Measurements from ENCODE around the gene MYO3B.
"Not testable (repeated sequence)": the region's sequence is repeated elsewhere in the genome, so short reads cannot be mapped to it uniquely, and the experiment has no call there.

Gene MYO3B

GRCh38 chr2:170339322-170339721 lies 161.4 kb downstream of the MYO3B start:
- Mint-ChIP-seq H3K27ac (no peak overlapping the region), H3K4me1 (no peaks in the 10 kb centered on the region), H3K9me3 (no peaks in the 10 kb centered on the region), H3K4me3 (no peak overlapping the region), H3K36me3 (no peaks in the 10 kb centered on the region), H3K27me3 (no peaks in the 10 kb centered on the region)
- ATAC-seq (ENCODE audit: low read depth) (no peak), DNase-seq (ENCODE audit: low spot score in 2 of 2) (no peak)

- DNase-seq (ENCODE audit: low spot score in 2 of 2) (no peak), ATAC-seq (ENCODE audit: low read depth) (no peak)
- H3K9me3 Mint-ChIP-seq, result no peaks in the 10 kb centered on the region
- no peak overlapping the region for H3K4me3 Mint-ChIP-seq
- H3K36me3 Mint-ChIP-seq, result no peaks in the 10 kb centered on the region
- no peak overlapping the region for H3K27ac Mint-ChIP-seq
- H3K4me1 Mint-ChIP-seq, result no peaks in the 10 kb centered on the region
- no peaks in the 10 kb centered on the region for H3K27me3 Mint-ChIP-seq
Observed at GRCh38 chr2:170339750-170340692, 162.1 kb downstream of the MYO3B start.

- Mint-ChIP-seq H3K27me3 (no peaks in the 10 kb centered on the region), H3K27ac (no peak overlapping the region), H3K36me3 (no peaks in the 10 kb centered on the region), H3K9me3 (no peaks in the 10 kb centered on the region), H3K4me3 (no peak overlapping the region), H3K4me1 (no peaks in the 10 kb centered on the region)
- DNase-seq (ENCODE audit: low spot score in 2 of 2), result no peak
- ATAC-seq (ENCODE audit: low read depth), result no peak
Observed at GRCh38 chr2:170340693-170341068, 162.7 kb downstream of the MYO3B start.

- ATAC-seq (ENCODE audit: low read depth), result no peak
Observed at GRCh38 chr2:170341684-170342623, 164.0 kb downstream of the MYO3B start.

GRCh38 chr2:170344663-170345346 lies 166.9 kb downstream of the MYO3B start:
- H3K9me3 Mint-ChIP-seq, result no peaks in the 10 kb centered on the region
- H3K4me3 Mint-ChIP-seq, result no peak overlapping the region
- no peak for DNase-seq (ENCODE audit: low spot score in 2 of 2)
- peaks cover 1% of the 10 kb centered on the region for H3K27me3 Mint-ChIP-seq
- no peaks in the 10 kb centered on the region for H3K36me3 Mint-ChIP-seq
- no peaks in the 10 kb centered on the region for H3K4me1 Mint-ChIP-seq
- no peak overlapping the region for H3K27ac Mint-ChIP-seq
- no peak for ATAC-seq (ENCODE audit: low read depth)

More at GRCh38 chr2:170341684-170342623, 164.0 kb downstream of the MYO3B start:
- no peaks in the 10 kb centered on the region for H3K36me3 Mint-ChIP-seq
- H3K27ac Mint-ChIP-seq, result no peak overlapping the region
- DNase-seq (ENCODE audit: low spot score in 2 of 2), result no peak
- H3K9me3 Mint-ChIP-seq, result no peaks in the 10 kb centered on the region
- no peaks in the 10 kb centered on the region for H3K4me1 Mint-ChIP-seq
- H3K4me3 Mint-ChIP-seq, result no peak overlapping the region
- H3K27me3 Mint-ChIP-seq, result no peaks in the 10 kb centered on the region

- Mint-ChIP-seq H3K27me3 (peaks cover 1% of the 10 kb centered on the region), H3K36me3 (no peaks in the 10 kb centered on the region), H3K4me1 (no peaks in the 10 kb centered on the region), H3K9me3 (no peaks in the 10 kb centered on the region), H3K27ac (no peak overlapping the region), H3K4me3 (no peak overlapping the region)
- no peak for ATAC-seq (ENCODE audit: low read depth)
- DNase-seq (ENCODE audit: low spot score in 2 of 2), result no peak
Observed at GRCh38 chr2:170345607-170346006, 167.7 kb downstream of the MYO3B start.

GRCh38 chr2:170349269-170349668 lies 171.3 kb downstream of the MYO3B start:
- not testable (repeated sequence) for H3K36me3 Mint-ChIP-seq; H3K4me3 Mint-ChIP-seq; ATAC-seq (ENCODE audit: low read depth); H3K27ac Mint-ChIP-seq; H3K27me3 Mint-ChIP-seq; H3K9me3 Mint-ChIP-seq; DNase-seq (ENCODE audit: low spot score in 2 of 2); H3K4me1 Mint-ChIP-seq

- DNase-seq (ENCODE audit: low spot score in 2 of 2), result no peak
- H3K4me3 Mint-ChIP-seq, result no peak overlapping the region
- H3K27me3 Mint-ChIP-seq, result peaks cover 6% of the 10 kb centered on the region
- no peaks in the 10 kb centered on the region for H3K9me3 Mint-ChIP-seq
- no peaks in the 10 kb centered on the region for H3K36me3 Mint-ChIP-seq
- no peak overlapping the region for H3K27ac Mint-ChIP-seq
- ATAC-seq (ENCODE audit: low read depth), result no peak
- H3K4me1 Mint-ChIP-seq, result no peaks in the 10 kb centered on the region
Observed at GRCh38 chr2:170350929-170351826, 173.2 kb downstream of the MYO3B start.

GRCh38 chr2:170353723-170354122 lies 175.8 kb downstream of the MYO3B start:
- no peak for ATAC-seq (ENCODE audit: low read depth)
- H3K27ac Mint-ChIP-seq, result no peak overlapping the region
- DNase-seq (ENCODE audit: low spot score in 2 of 2), result no peak
- no peaks in the 10 kb centered on the region for H3K9me3 Mint-ChIP-seq
- H3K4me3 Mint-ChIP-seq, result no peak overlapping the region
- H3K27me3 Mint-ChIP-seq, result peaks cover 6% of the 10 kb centered on the region
- no peaks in the 10 kb centered on the region for H3K4me1 Mint-ChIP-seq
- no peaks in the 10 kb centered on the region for H3K36me3 Mint-ChIP-seq

- Mint-ChIP-seq H3K27me3 (peaks cover 6% of the 10 kb centered on the region), H3K9me3 (no peaks in the 10 kb centered on the region), H3K4me3 (no peak overlapping the region), H3K36me3 (no peaks in the 10 kb centered on the region), H3K27ac (no peak overlapping the region), H3K4me1 (no peaks in the 10 kb centered on the region)
- ATAC-seq (ENCODE audit: low read depth), result no peak
- DNase-seq (ENCODE audit: low spot score in 2 of 2), result no peak
Observed at GRCh38 chr2:170354388-170354787, 176.4 kb downstream of the MYO3B start.

GRCh38 chr2:170354855-170355780 lies 177.2 kb downstream of the MYO3B start:
- ATAC-seq (ENCODE audit: low read depth), result no peak
- Mint-ChIP-seq H3K4me3 (no peak overlapping the region), H3K27ac (no peak overlapping the region)

GRCh38 chr2:170359466-170359865 lies 181.5 kb downstream of the MYO3B start:
- ATAC-seq (ENCODE audit: low read depth), result no peak
- Mint-ChIP-seq H3K27me3 (peaks cover 5% of the 10 kb centered on the region), H3K9me3 (no peaks in the 10 kb centered on the region), H3K4me1 (peaks cover 3% of the 10 kb centered on the region), H3K4me3 (no peak overlapping the region), H3K27ac (no peak overlapping the region), H3K36me3 (no peaks in the 10 kb centered on the region)
- no peak for DNase-seq (ENCODE audit: low spot score in 2 of 2)

More at GRCh38 chr2:170354855-170355780, 177.2 kb downstream of the MYO3B start:
- H3K4me1 Mint-ChIP-seq, result no peaks in the 10 kb centered on the region
- DNase-seq (ENCODE audit: low spot score in 2 of 2), result no peak
- H3K9me3 Mint-ChIP-seq, result no peaks in the 10 kb centered on the region
- no peaks in the 10 kb centered on the region for H3K36me3 Mint-ChIP-seq
- peaks cover 5% of the 10 kb centered on the region for H3K27me3 Mint-ChIP-seq

Data from memory B cell (primary cell).